Duodenal mucosa (tissue), 2 donors: Measurements from ENCODE around the gene DACT2.
A peak's percentile ranks its signal among the peaks of the same experiment; 100 is the strongest.
"Not testable (repeated sequence)": the region's sequence is repeated elsewhere in the genome, so short reads cannot be mapped to it uniquely, and the experiment has no call there.

Source experiments
- H3K27ac ChIP-seq: one replicate; pipeline ENCODE4 v1.7.0; 2013; ENCODE audit warnings: low read depth, low read length
- H3K27me3 ChIP-seq, 2 donors: one replicate each; pipeline ENCODE4 v1.7.0; 2013; ENCODE audit warnings: low read length in 2 of 2, control low read depth in 1 of 2; ENCODE audit not compliant: insufficient read depth in 2 of 2, control insufficient read depth in 1 of 2
- H3K36me3 ChIP-seq, 2 donors: one replicate each; pipeline ENCODE4 v1.7.0; 2013; ENCODE audit warnings: low read length in 2 of 2, control low read depth in 1 of 2; ENCODE audit not compliant: insufficient read depth in 2 of 2, control insufficient read depth in 1 of 2
- H3K4me1 ChIP-seq, 2 donors: one replicate each; pipeline ENCODE4 v1.7.0; 2013; ENCODE audit warnings: low read length in 2 of 2, control low read depth in 1 of 2; ENCODE audit not compliant: insufficient read depth in 2 of 2, control insufficient read depth in 1 of 2
- H3K4me3 ChIP-seq, 2 donors: one replicate each; pipeline ENCODE4 v1.7.0; 2013; ENCODE audit warnings: low read length in 2 of 2, low read depth in 1 of 2
- H3K9ac ChIP-seq, 2 donors: one replicate each; pipeline ENCODE4 v1.7.0; 2013; ENCODE audit warnings: low read length in 2 of 2, low read depth in 1 of 2
- H3K9me3 ChIP-seq, 2 donors: one replicate each; pipeline ENCODE4 v1.7.0; 2013; ENCODE audit warnings: low read length in 2 of 2, control low read depth in 1 of 2; ENCODE audit not compliant: control insufficient read depth in 1 of 2

DACT2 gene

DNA sequence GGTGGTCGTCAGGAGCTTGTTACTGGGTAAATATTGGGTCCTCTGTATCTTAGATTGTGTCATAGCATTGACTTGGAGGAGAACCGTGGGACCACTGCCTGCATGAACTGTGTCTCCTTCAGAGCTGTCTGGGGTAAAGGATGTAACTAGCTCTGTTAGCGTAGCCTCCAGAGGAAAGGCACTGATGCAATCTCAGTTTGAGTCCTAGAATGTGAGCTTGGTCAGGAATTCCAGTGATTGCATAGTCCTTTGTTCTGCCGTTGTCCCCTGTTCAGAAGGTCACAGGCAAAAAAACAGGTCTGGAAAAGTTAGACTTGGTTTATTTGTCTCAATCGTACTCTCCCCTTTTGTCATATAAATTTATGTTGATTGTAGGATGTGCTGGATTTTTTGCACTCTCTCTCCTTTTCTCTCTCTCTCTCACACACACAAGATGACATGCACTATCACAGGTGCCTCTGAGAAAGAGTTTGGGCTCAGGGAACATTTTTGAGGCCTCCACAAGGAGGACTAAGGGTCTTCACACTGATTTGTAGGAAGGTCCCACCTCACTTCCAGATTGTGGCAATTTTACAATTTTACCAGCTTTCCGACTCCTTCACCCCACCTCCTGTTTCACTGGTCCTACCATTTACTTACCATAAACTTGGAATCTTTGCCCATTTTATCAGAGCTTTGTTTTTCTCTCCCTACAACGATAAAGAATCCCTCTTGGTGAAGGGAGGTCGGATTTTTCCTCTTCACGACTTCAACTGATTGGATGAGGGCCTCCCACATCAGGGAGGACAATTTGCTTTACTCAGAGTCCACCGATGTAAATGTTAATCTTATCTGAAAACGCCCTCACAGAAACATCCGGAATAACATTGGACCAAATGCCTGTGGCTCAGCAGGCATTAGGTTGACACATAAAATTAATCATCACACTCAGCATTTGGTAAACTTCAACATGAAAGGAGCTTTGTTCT, 7.0 kb upstream of the DACT2 start:
- no peaks in the 10 kb centered on the region for H3K9me3 ChIP-seq
- H3K4me3 ChIP-seq: no peak overlapping the region
- no peaks in the 10 kb centered on the region for H3K27me3 ChIP-seq
- no peaks in the 10 kb centered on the region for H3K4me1 ChIP-seq
- H3K36me3 ChIP-seq: no peaks in the 10 kb centered on the region
- no peak overlapping the region for H3K27ac ChIP-seq
- no peak overlapping the region for H3K9ac ChIP-seq

DNA sequence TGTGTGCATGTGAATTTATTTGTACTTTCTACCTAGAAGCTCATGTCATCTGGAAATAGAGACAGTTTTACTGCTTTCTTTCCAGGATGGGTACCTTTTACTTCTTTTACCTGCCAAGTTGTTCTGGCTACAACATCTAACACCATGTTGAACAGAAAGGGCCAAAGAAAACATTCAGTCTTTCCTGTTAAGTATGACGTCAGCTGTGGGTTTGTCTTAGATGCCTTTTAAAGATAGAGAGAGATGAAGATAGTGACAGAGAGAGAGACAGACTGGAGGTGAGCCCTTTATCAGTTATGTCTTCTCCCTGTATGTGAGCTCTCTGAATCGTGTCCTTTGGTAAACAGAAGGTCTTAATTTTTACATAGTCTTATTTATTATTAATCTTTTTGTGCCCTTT, 3.4 kb upstream of the DACT2 start:
- no peak overlapping the region for H3K4me3 ChIP-seq
- no peak overlapping the region for H3K27ac ChIP-seq
- no peak overlapping the region for H3K9ac ChIP-seq
- H3K9me3 ChIP-seq: peaks cover 0 to 5% of the 10 kb centered on the region in 2 donors
- H3K4me1 ChIP-seq: peaks cover 4 to 6% of the 10 kb centered on the region in 2 donors
- no peaks in the 10 kb centered on the region for H3K36me3 ChIP-seq
- H3K27me3 ChIP-seq: peaks cover 0 to 20% of the 10 kb centered on the region in 2 donors

DNA sequence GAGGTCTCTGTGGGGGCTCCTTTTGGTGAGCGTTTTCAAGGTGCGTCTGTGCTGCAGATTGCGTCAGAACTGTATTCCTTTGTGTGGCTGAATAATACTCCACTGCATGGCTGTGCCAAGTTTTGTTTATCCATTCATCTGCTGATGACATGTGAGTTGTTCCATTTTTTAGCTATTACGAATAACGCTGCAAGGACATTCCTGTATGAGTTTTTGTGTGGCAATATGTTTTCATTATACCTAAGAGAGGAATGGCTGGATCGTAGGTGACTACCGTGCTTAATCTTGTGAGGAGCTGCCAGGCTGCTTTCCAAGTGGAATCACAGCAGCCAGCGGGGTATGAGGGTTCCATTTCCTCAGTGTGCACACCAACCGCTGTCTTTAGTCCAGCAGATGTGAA, 1.1 kb upstream of the DACT2 start:
- H3K4me1 ChIP-seq: peaks cover 4 to 6% of the 10 kb centered on the region in 2 donors
- no peak overlapping the region for H3K27ac ChIP-seq
- H3K4me3 ChIP-seq: no peak overlapping the region
- H3K27me3 ChIP-seq: peaks cover 0 to 20% of the 10 kb centered on the region in 2 donors
- peaks cover 0 to 5% of the 10 kb centered on the region in 2 donors for H3K9me3 ChIP-seq
- H3K9ac ChIP-seq: no peak overlapping the region
- no peaks in the 10 kb centered on the region for H3K36me3 ChIP-seq

DNA sequence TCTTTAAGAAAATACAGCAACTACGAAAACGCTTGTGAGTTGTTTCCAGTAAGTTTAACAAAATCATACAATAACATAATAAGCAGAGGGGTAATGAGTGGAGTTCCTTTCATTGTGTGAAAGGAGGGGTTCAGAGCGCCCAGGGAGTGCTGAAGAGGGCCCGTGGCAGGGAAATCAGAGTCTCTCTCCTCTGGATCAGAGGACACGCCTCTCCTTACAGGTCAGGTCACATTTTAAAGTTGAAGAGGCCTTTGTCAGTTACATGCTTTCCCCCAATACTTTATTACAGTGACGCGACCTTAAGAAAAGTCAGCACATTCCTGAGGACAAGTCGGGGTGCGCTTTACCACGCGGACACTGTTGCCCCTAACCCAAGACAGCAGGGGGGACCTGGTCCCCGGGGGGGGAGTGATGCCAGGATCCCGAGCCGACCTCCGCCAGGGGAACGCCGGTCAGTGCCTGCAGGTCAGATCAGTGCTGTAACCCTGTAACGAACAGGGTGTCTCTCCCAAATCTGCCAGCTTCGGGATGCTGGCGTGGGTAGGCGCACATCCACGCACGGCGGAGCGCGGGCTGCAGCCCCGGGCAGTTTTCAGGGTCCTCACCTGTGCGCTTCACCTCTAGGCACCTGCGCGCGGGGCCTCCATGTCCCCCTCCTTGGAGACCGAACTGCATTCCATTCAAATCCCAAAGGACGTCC, 848 bp downstream of the DACT2 start:
- Histone ChIP-seq H3K4me3 (peak overlapping the region; percentile 50 to 62), H3K27ac (no peak overlapping the region), H3K9ac (no peak overlapping the region), H3K36me3 (no peaks in the 10 kb centered on the region), H3K27me3 (peaks cover 0 to 20% of the 10 kb centered on the region in 2 donors), H3K4me1 (peaks cover 4 to 6% of the 10 kb centered on the region in 2 donors), H3K9me3 (peaks cover 0 to 5% of the 10 kb centered on the region in 2 donors)

- peaks cover 6 to 7% of the 10 kb centered on the region in 2 donors for H3K4me1 ChIP-seq
Observed at GRCh38 chr6:168318090-168318489, 1.5 kb downstream of the DACT2 start.

GRCh38 chr6:168315596-168315995, 4.0 kb downstream of the DACT2 start:
- no peaks in the 10 kb centered on the region for H3K36me3 ChIP-seq
- no peak overlapping the region for H3K4me3 ChIP-seq
- no peak overlapping the region for H3K9ac ChIP-seq
- H3K9me3 ChIP-seq: no peaks in the 10 kb centered on the region
- H3K27ac ChIP-seq: no peak overlapping the region
- peaks cover 0 to 13% of the 10 kb centered on the region in 2 donors for H3K27me3 ChIP-seq
- H3K4me1 ChIP-seq: peaks cover 6 to 7% of the 10 kb centered on the region in 2 donors

More at GRCh38 chr6:168318090-168318489, 1.5 kb downstream of the DACT2 start:
- Histone ChIP-seq H3K9me3 (peaks cover 0 to 5% of the 10 kb centered on the region in 2 donors), H3K36me3 (no peaks in the 10 kb centered on the region), H3K27me3 (peaks cover 0 to 20% of the 10 kb centered on the region in 2 donors), H3K4me3 (peak overlapping the region in 1 of 2 donors; percentile 62), H3K9ac (no peak overlapping the region), H3K27ac (no peak overlapping the region)

- no peak overlapping the region for H3K9ac ChIP-seq
- H3K9me3 ChIP-seq: no peaks in the 10 kb centered on the region
- H3K27ac ChIP-seq: no peak overlapping the region
- peaks cover 0 to 9% of the 10 kb centered on the region in 2 donors for H3K27me3 ChIP-seq
- no peaks in the 10 kb centered on the region for H3K36me3 ChIP-seq
- peaks cover 6 to 7% of the 10 kb centered on the region in 2 donors for H3K4me1 ChIP-seq
- no peak overlapping the region for H3K4me3 ChIP-seq
Observed at GRCh38 chr6:168314948-168315347, 4.6 kb downstream of the DACT2 start.

DNA sequence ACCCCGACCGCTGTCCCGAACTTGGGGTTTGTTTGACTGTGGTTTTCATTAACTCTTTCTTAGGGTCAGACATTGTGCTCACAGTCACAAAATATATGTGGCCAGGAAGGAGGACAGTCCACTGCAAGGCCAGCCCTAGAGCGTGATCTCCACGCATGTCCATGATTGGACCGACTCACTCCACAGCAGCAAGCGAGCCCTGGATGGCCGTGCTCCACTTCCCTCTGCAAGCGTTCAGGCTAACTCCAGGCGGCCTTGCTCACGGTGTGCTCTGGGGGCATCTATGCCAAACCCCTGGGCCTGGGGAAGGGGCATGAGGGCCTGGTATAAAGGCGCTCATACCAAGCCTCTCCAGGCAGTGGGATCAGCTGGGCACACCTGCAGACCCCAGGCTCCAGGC, 5.6 kb downstream of the DACT2 start:
- Histone ChIP-seq H3K4me1 (peaks cover 5 to 7% of the 10 kb centered on the region in 2 donors), H3K36me3 (no peaks in the 10 kb centered on the region), H3K4me3 (no peak overlapping the region), H3K9me3 (no peaks in the 10 kb centered on the region), H3K27me3 (peaks cover 0 to 9% of the 10 kb centered on the region in 2 donors), H3K27ac (no peak overlapping the region), H3K9ac (no peak overlapping the region)

DNA sequence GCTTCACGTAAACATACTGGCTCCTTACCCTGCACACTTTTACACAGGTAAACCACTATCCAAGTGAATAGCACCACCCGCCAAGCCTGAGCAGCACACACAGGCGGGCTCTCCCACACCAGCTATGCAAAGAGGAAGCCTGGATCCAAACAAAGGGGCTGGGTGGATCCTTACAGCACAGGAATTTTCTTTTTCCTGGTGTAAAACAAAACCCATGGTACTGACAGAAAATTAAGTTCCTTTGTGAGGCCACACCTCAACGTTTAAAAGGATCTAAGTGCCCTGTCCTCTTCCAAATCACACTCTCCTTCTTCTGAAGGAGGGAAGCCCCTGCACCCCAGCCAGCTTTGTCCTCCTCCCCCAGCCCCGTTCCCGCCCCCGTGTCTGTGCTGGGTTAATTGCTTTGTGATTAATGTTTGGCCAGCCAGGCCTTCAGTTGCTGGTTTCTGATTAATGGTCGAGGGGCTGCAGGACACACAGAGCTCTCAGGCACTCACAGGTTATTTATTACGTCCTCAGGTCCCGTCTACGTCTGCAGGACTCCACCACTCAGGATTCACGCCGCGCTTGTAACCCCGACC, 6.1 kb downstream of the DACT2 start:
- no peak overlapping the region for H3K9ac ChIP-seq
- H3K4me3 ChIP-seq: no peak overlapping the region
- H3K27me3 ChIP-seq: peaks cover 0 to 4% of the 10 kb centered on the region in 2 donors
- no peaks in the 10 kb centered on the region for H3K36me3 ChIP-seq
- H3K27ac ChIP-seq: no peak overlapping the region
- peaks cover under 1 to 3% of the 10 kb centered on the region in 2 donors for H3K4me1 ChIP-seq
- no peaks in the 10 kb centered on the region for H3K9me3 ChIP-seq

GRCh38 chr6:168312125-168312507, 7.5 kb downstream of the DACT2 start:
- H3K4me1 ChIP-seq, H3K9me3 ChIP-seq, H3K4me3 ChIP-seq, H3K27me3 ChIP-seq, H3K36me3 ChIP-seq, H3K9ac ChIP-seq, H3K27ac ChIP-seq: not testable (repeated sequence)
